ES-I3 (cell line): ENCODE results near the gene TSPAN7.

ENCODE experiments used
- H3K36me3 ChIP-seq: 2 replicates; pipeline ENCODE4 v1.6.1; 2013; ENCODE audit warnings: mild to moderate bottlenecking, low read length, control low read depth, moderate library complexity; ENCODE audit not compliant: insufficient read depth
- H3K4me1 ChIP-seq: 2 replicates; pipeline ENCODE4 v1.6.1; 2013; ENCODE audit warnings: mild to moderate bottlenecking, control low read depth, low read length; ENCODE audit not compliant: insufficient read depth
- H3K9ac ChIP-seq: 2 replicates; pipeline ENCODE4 v1.6.1; 2013; ENCODE audit warnings: low read depth, mild to moderate bottlenecking, low read length, moderate library complexity
- H3K9me3 ChIP-seq: 2 replicates; pipeline ENCODE4 v1.6.1; 2013; ENCODE audit warnings: mild to moderate bottlenecking, low read length, moderate library complexity; ENCODE audit not compliant: control insufficient read depth, insufficient read depth

Gene TSPAN7

GRCh38 chrX:38643903-38644302, 82.6 kb downstream of the TSPAN7 start:
- H3K9ac ChIP-seq: no peak overlapping the region
- H3K36me3 ChIP-seq: no peaks in the 10 kb centered on the region
- H3K9me3 ChIP-seq: no peaks in the 10 kb centered on the region
- H3K4me1 ChIP-seq: no peaks in the 10 kb centered on the region

- H3K9ac ChIP-seq: no peak overlapping the region
- H3K9me3 ChIP-seq: no peaks in the 10 kb centered on the region
- no peaks in the 10 kb centered on the region for H3K36me3 ChIP-seq
- no peaks in the 10 kb centered on the region for H3K4me1 ChIP-seq
These were observed 84.8 kb downstream of the TSPAN7 start for GRCh38 chrX:38646129-38646528.

- Histone ChIP-seq H3K36me3 (no peaks in the 10 kb centered on the region), H3K4me1 (no peaks in the 10 kb centered on the region), H3K9ac (no peak overlapping the region), H3K9me3 (no peaks in the 10 kb centered on the region)
These were observed 87.9 kb downstream of the TSPAN7 start for GRCh38 chrX:38649221-38649620.

GRCh38 chrX:38649674-38650647, 88.6 kb downstream of the TSPAN7 start:
- H3K4me1 ChIP-seq: no peaks in the 10 kb centered on the region
- no peaks in the 10 kb centered on the region for H3K36me3 ChIP-seq

GRCh38 chrX:38651625-38652601, 90.6 kb downstream of the TSPAN7 start:
- Histone ChIP-seq H3K36me3 (no peaks in the 10 kb centered on the region), H3K9ac (no peak overlapping the region), H3K4me1 (no peaks in the 10 kb centered on the region), H3K9me3 (no peaks in the 10 kb centered on the region)

More at GRCh38 chrX:38649674-38650647, 88.6 kb downstream of the TSPAN7 start:
- H3K9ac ChIP-seq: no peak overlapping the region
- H3K9me3 ChIP-seq: no peaks in the 10 kb centered on the region

GRCh38 chrX:38652934-38653442, 91.6 kb downstream of the TSPAN7 start:
- Histone ChIP-seq H3K36me3 (no peaks in the 10 kb centered on the region), H3K9me3 (no peaks in the 10 kb centered on the region), H3K9ac (no peak overlapping the region), H3K4me1 (no peaks in the 10 kb centered on the region)

- Histone ChIP-seq H3K9me3 (no peaks in the 10 kb centered on the region), H3K9ac (no peak overlapping the region), H3K4me1 (no peaks in the 10 kb centered on the region), H3K36me3 (no peaks in the 10 kb centered on the region)
These were observed 93.0 kb downstream of the TSPAN7 start for GRCh38 chrX:38654302-38654701.

GRCh38 chrX:38656350-38656915, 95.1 kb downstream of the TSPAN7 start:
- Histone ChIP-seq H3K9ac (no peak overlapping the region), H3K9me3 (no peaks in the 10 kb centered on the region), H3K36me3 (no peaks in the 10 kb centered on the region), H3K4me1 (no peaks in the 10 kb centered on the region)

GRCh38 chrX:38657562-38657961, 96.2 kb downstream of the TSPAN7 start:
- no peaks in the 10 kb centered on the region for H3K9me3 ChIP-seq
- no peaks in the 10 kb centered on the region for H3K36me3 ChIP-seq
- no peak overlapping the region for H3K9ac ChIP-seq
- H3K4me1 ChIP-seq: no peaks in the 10 kb centered on the region

GRCh38 chrX:38660395-38661102, 99.2 kb downstream of the TSPAN7 start:
- H3K9ac ChIP-seq: no peak overlapping the region
- no peaks in the 10 kb centered on the region for H3K4me1 ChIP-seq
- H3K36me3 ChIP-seq: no peaks in the 10 kb centered on the region
- H3K9me3 ChIP-seq: no peaks in the 10 kb centered on the region

GRCh38 chrX:38661103-38661441, 99.7 kb downstream of the TSPAN7 start:
- Histone ChIP-seq H3K9me3 (no peaks in the 10 kb centered on the region), H3K36me3 (no peaks in the 10 kb centered on the region), H3K4me1 (no peaks in the 10 kb centered on the region), H3K9ac (no peak overlapping the region)

GRCh38 chrX:38661561-38661960, 100.2 kb downstream of the TSPAN7 start:
- H3K9me3 ChIP-seq: no peaks in the 10 kb centered on the region
- H3K9ac ChIP-seq: no peak overlapping the region
- H3K36me3 ChIP-seq: no peaks in the 10 kb centered on the region
- no peaks in the 10 kb centered on the region for H3K4me1 ChIP-seq

GRCh38 chrX:38662640-38663039, 101.3 kb downstream of the TSPAN7 start:
- Histone ChIP-seq H3K4me1 (no peaks in the 10 kb centered on the region), H3K9me3 (no peaks in the 10 kb centered on the region), H3K9ac (no peak overlapping the region), H3K36me3 (no peaks in the 10 kb centered on the region)

GRCh38 chrX:38664285-38664684, 102.9 kb downstream of the TSPAN7 start:
- no peaks in the 10 kb centered on the region for H3K4me1 ChIP-seq
- H3K36me3 ChIP-seq: no peaks in the 10 kb centered on the region
- no peaks in the 10 kb centered on the region for H3K9me3 ChIP-seq
- no peak overlapping the region for H3K9ac ChIP-seq
